Measurements from ENCODE around the gene ELOVL6.

GRCh38 chr4:110183643-110184042, 14.8 kb downstream of the ELOVL6 start:
- TF ChIP-seq POLR2AphosphoS5 (IDR thresholded peaks at IDR 0.05): no peak
- TF ChIP-seq CTCF (IDR thresholded peaks at IDR 0.05; ENCODE audit: poor library complexity, severe bottlenecking): no peak
- TF ChIP-seq EZH2 (IDR thresholded peaks at IDR 0.05; ENCODE audit: borderline replicate concordance, insufficient read depth, low read length, poor library complexity, severe bottlenecking): no peak
- TF ChIP-seq RAD21 (conservative IDR thresholded peaks at IDR 0.05): no peak
- no peak for TF ChIP-seq TAF1 (IDR thresholded peaks at IDR 0.05; ENCODE audit: low read depth)
- no peak for TF ChIP-seq SMC3 (conservative IDR thresholded peaks at IDR 0.05; ENCODE audit: poor library complexity)
- TF ChIP-seq EP300 (conservative IDR thresholded peaks at IDR 0.05; ENCODE audit: poor library complexity, severe bottlenecking): no peak
- no peak for TF ChIP-seq REST (IDR thresholded peaks at IDR 0.05; ENCODE audit: borderline replicate concordance)
